Activated CD4-positive, alpha-beta T cell treated with anti-CD3 and anti-CD28 coated beads, Interleukin-2, amount 50 U/mL, for 4 hours (primary cell): ENCODE measurements around the gene GABBR2.
"Not testable (repeated sequence)": the region's sequence is repeated elsewhere in the genome, so short reads cannot be mapped to it uniquely, and the experiment has no call there.

Experiments used
- DNase-seq, 2 experiments: peaks; one replicate each; pipeline ENCODE4 v3.0.0-alpha.2; 2020

The GABBR2 gene

GRCh38 chr9:98590101-98590500 is 118.6 kb downstream of the GABBR2 start:
- DNase-seq: no peak

GRCh38 chr9:98589102-98589501 is 119.6 kb downstream of the GABBR2 start:
- DNase-seq: no peak

GRCh38 chr9:98584853-98585438 is 123.8 kb downstream of the GABBR2 start:
- not testable (repeated sequence) for DNase-seq

- no peak for DNase-seq
These were observed 124.7 kb downstream of the GABBR2 start for GRCh38 chr9:98584059-98584458.

GRCh38 chr9:98583417-98583816 is 125.3 kb downstream of the GABBR2 start:
- DNase-seq: no peak

GRCh38 chr9:98580956-98581355 is 127.8 kb downstream of the GABBR2 start:
- DNase-seq: no peak

GRCh38 chr9:98579700-98580099 is 129.0 kb downstream of the GABBR2 start:
- no peak for DNase-seq

- no peak for DNase-seq
These were observed 131.3 kb downstream of the GABBR2 start for GRCh38 chr9:98577446-98577845.

GRCh38 chr9:98576859-98577258 is 131.9 kb downstream of the GABBR2 start:
- DNase-seq: no peak

GRCh38 chr9:98576354-98576753 is 132.4 kb downstream of the GABBR2 start:
- no peak for DNase-seq

GRCh38 chr9:98575379-98576346 is 133.1 kb downstream of the GABBR2 start:
- no peak for DNase-seq

GRCh38 chr9:98573749-98574278 is 134.9 kb downstream of the GABBR2 start:
- DNase-seq: no peak

- DNase-seq: no peak
These were observed 135.9 kb downstream of the GABBR2 start for GRCh38 chr9:98572796-98573195.

- no peak for DNase-seq
These were observed 136.6 kb downstream of the GABBR2 start for GRCh38 chr9:98572054-98572627.

- DNase-seq: no peak
These were observed 137.1 kb downstream of the GABBR2 start for GRCh38 chr9:98571643-98572042.

- no peak for DNase-seq
These were observed 137.9 kb downstream of the GABBR2 start for GRCh38 chr9:98570663-98571440.

- no peak for DNase-seq
These were observed 138.7 kb downstream of the GABBR2 start for GRCh38 chr9:98570055-98570454.

- DNase-seq: no peak
These were observed 139.2 kb downstream of the GABBR2 start for GRCh38 chr9:98569491-98569890.

GRCh38 chr9:98568909-98569469 is 139.7 kb downstream of the GABBR2 start:
- no peak for DNase-seq

GRCh38 chr9:98568234-98568908 is 140.4 kb downstream of the GABBR2 start:
- DNase-seq: no peak

- DNase-seq: no peak
These were observed 141.0 kb downstream of the GABBR2 start for GRCh38 chr9:98567540-98568233.
